Epithelial cell of proximal tubule (primary cell): ENCODE measurements around the gene PNKP. TPM values are rescaled to one million over a fixed set of nuclear protein-coding genes. Genes with fewer than 3 reads are reported as not detected.

ENCODE experiments used
- DNase-seq: peaks from one replicate; pipeline ENCODE4 v3.0.0-alpha.2; 2011; ENCODE audit warnings: low read depth
- H3K4me3 ChIP-seq: 2 replicates; pipeline ENCODE4 v1.5.1; 2011; ENCODE audit warnings: low read depth, mild to moderate bottlenecking, low read length
- total RNA-seq: library from RNA; depleted of rRNA; stranded (reverse); fragments of >200 nt; gene quantifications from 2 replicates; pipeline ENCODE4 v1.2.3, GENCODE V29; 2015
- TF ChIP-seq, protein P1 (sequence below): conservative IDR thresholded peaks from 2 replicates; pipeline ENCODE4 v1.5.1; 2012; ENCODE audit warnings: low read depth, mild to moderate bottlenecking, low read length

Gene PNKP
- total RNA-seq, 1 donor from 2014 or later = 71.6 TPM

DNA sequence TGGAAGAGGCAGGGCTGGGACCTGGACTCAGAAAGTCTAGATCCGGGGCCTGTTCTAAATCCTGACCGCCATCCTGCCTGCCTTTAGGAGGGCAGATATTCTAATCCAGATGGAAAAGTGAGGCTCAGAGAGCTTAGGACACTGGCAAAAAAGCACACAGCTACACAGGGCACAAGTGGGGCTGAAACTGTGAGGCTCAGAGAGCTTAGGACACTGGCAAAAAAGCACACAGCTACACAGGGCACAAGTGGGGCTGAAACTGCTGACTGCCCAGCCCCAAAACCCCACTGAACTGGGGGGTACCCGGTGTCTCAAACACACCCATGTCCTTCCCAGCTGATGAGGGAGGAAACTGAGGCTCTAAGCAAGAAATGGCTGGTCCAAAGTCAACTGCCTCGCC lies 7.8 kb upstream of the PNKP start:
- H3K4me3 ChIP-seq = peak overlapping the region; percentile 61
- DNase-seq = no peak
- TF ChIP-seq, protein P1, sequence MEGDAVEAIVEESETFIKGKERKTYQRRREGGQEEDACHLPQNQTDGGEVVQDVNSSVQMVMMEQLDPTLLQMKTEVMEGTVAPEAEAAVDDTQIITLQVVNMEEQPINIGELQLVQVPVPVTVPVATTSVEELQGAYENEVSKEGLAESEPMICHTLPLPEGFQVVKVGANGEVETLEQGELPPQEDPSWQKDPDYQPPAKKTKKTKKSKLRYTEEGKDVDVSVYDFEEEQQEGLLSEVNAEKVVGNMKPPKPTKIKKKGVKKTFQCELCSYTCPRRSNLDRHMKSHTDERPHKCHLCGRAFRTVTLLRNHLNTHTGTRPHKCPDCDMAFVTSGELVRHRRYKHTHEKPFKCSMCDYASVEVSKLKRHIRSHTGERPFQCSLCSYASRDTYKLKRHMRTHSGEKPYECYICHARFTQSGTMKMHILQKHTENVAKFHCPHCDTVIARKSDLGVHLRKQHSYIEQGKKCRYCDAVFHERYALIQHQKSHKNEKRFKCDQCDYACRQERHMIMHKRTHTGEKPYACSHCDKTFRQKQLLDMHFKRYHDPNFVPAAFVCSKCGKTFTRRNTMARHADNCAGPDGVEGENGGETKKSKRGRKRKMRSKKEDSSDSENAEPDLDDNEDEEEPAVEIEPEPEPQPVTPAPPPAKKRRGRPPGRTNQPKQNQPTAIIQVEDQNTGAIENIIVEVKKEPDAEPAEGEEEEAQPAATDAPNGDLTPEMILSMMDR = no peak

DNA sequence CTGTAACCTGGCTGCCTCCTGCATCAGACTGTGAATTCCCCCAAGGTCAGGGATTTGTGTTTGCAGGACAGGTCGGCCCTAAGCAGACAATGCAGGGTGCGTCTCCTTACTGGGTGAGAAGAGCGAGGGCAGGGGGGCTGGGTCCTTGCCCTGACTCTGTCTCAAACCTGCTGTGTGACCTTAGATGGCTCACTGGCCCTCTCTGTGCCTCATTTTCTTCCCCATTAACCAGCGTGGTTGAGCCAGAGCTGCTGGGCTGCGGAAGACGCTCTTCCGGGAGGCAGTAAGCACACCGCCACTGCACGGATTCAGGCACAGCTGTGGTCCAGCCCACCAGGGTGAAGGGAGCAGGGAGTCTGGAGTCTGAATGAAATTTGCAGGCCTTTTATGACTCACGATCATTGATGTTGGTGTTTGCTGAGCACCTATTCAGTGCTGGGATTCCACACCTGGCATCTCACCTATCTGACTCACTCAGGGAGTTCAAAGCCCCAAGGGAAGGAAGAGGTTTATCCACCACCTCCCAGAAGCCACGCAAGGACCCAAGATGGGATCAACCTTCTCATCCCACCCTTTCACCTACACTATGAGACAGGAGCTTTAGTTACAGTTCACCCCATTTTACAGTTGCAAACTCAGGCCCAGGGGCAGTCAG lies 7.3 kb upstream of the PNKP start:
- TF ChIP-seq, protein P1 = no peak
- H3K4me3 ChIP-seq = no peak overlapping the region
- no peak for DNase-seq

- TF ChIP-seq, protein P1 = no peak
- H3K4me3 ChIP-seq = no peak overlapping the region
- DNase-seq = no peak
Observed at GRCh38 chr19:49873834-49874233, 6.5 kb upstream of the PNKP start.

DNA sequence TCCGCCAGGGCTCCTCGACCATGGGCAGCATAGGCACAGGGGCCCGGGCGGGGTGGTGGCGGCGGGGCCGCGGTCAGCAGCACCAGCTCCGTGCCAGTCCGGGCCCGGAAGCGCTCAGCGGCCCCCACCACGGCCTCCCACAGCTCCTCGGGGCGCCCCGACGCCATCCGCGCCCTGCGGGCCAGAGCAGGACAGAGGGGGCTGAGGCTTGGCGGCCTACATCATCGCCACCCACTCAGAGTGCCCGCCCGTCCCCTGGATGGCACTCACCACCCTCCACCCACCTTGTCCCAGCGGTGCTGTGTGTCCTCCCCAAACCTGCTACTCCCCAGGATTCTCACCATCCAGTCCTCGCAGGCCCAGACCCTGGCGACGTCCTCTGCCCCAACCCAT lies 5.7 kb upstream of the PNKP start:
- H3K4me3 ChIP-seq = no peak overlapping the region
- DNase-seq = no peak
- TF ChIP-seq, protein P1 = no peak

- no peak for DNase-seq
- H3K4me3 ChIP-seq = no peak overlapping the region
- TF ChIP-seq, protein P1 = no peak
Observed at GRCh38 chr19:49872245-49873128, 5.1 kb upstream of the PNKP start.

- H3K4me3 ChIP-seq = no peak overlapping the region
- DNase-seq = no peak
- TF ChIP-seq, protein P1 = no peak
Observed at GRCh38 chr19:49871349-49871985, 4.1 kb upstream of the PNKP start.
